DOHH2 (cell line): ENCODE data around the gene FUT7.

Experiments used
- CTCF ChIP-seq: fragments of 200-600 bp; sonication (generic); IDR thresholded peaks from one replicate; pipeline ENCODE4 v1.5.1; 2014; ENCODE audit warnings: antibody characterized with exemption, mild to moderate bottlenecking, low read depth, low read length; ENCODE audit not compliant: poor library complexity, severe bottlenecking
- EZH2phosphoT487 ChIP-seq: fragments of 200-600 bp; sonication (generic); IDR thresholded peaks from 2 replicates; pipeline ENCODE4 v1.6.1; 2017; ENCODE audit warnings: borderline replicate concordance, mild to moderate bottlenecking, antibody characterized with exemption, low read length, moderate library complexity, mixed read lengths

DNA sequence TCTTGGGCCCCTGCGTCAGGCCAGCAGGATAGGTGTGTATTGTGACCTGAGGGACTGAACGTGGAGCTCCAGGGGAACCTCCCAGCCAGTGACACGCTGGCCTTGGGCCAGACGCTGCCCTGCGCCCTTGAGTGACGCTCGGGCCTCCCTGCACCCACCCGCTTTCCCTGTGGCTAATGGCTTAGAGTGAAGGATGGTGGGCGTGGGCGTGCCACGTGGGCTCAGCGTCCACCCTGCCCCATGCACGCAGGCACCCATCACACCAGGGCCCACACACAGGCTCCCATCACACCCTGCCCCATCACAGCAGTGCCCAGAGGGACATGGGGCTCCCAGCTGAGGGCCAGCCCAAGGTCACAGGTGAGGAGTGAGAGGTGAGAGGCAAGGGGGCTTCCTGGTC, 5.1 kb upstream of the FUT7 start:
- TF ChIP-seq CTCF (no peak), EZH2phosphoT487 (no peak)
